Heart left ventricle (tissue), 13 donors: Measurements from ENCODE around the gene USH1C.

Source experiments
- CTCF ChIP-seq, 12 donors: fragments of 200-600 bp; sonication (generic) in 4 of 12; IDR thresholded peaks; one replicate each; pipeline versions ENCODE4 v1.5.0 to v1.8.0; 2018 to 2022; ENCODE audit warnings: antibody characterized with exemption in 12 of 12, mild to moderate bottlenecking in 5 of 12
- POLR2A ChIP-seq, 2 donors: fragments of 450-650 bp; IDR thresholded peaks; one replicate each; pipeline ENCODE4 v1.6.1; 2017; ENCODE audit warnings: antibody characterized with exemption in 2 of 2, mild to moderate bottlenecking in 2 of 2, moderate library complexity in 2 of 2
- donor health status: ischemic (EF 13 %, LVEDD 7.1; RV severe dilation, severe dysfunction).
- donor health status: DM: no; HTN: yes; CAD: no.
- donor health status: DM: no; HTN: no; CAD: no.
- donor health status: ischemic (EF 25% LVEDD 6.9; RV normal size, moderate dysfunction).
- donor health status: ischemic (EF 25% LVEDD 5.7; RV mildly dilated, moderate dysfunction).
- donor health status: ischemic (EF 35%, LVEDD 5.7; RV mildly dilated, moderate dysfunction).
- donor health status: nonischemic (EF 11% LVEDD 7.7; RV severe dilation, severe dysfunction).
- donor health status: DM: yes; HTN: yes; CAD: no.
- donor health status: PGD.
- donor health status: ischemic (EF 29% LVEDD 5.4; RV normal size, mild dysfunction).
- donor health status: nonischemic (EF 23%, LVEDD 6.1; RV moderate dilation, normal function).

- TF ChIP-seq CTCF (IDR thresholded peaks at IDR 0.05), result no peak
- no peak for TF ChIP-seq POLR2A (IDR thresholded peaks at IDR 0.05)
Observed at GRCh38 chr11:17525570-17525969, 18.6 kb downstream of the USH1C start.
